Amniotic epithelial cell (primary cell): ENCODE results near the gene HTR1B.

Experiments
- DNase-seq: peaks from one replicate; pipeline ENCODE4 v3.0.0-alpha.2; 2010; ENCODE audit warnings: low read depth

Gene HTR1B

GRCh38 chr6:77455271-77455670, 8.0 kb downstream of the HTR1B start:
- no peak for DNase-seq

- no peak for DNase-seq
Measured at GRCh38 chr6:77454386-77454785, 8.9 kb downstream of the HTR1B start.

GRCh38 chr6:77451466-77451865, 11.8 kb downstream of the HTR1B start:
- no peak for DNase-seq

- peak; percentile 63 for DNase-seq
Measured at GRCh38 chr6:77450924-77451323, 12.4 kb downstream of the HTR1B start.

GRCh38 chr6:77448546-77448945, 14.7 kb downstream of the HTR1B start:
- no peak for DNase-seq

- peak; percentile 65 for DNase-seq
Measured at GRCh38 chr6:77447254-77447653, 16.0 kb downstream of the HTR1B start.

- DNase-seq, result no peak
Measured at GRCh38 chr6:77446249-77446648, 17.0 kb downstream of the HTR1B start.

GRCh38 chr6:77445214-77445613, 18.1 kb downstream of the HTR1B start:
- no peak for DNase-seq

GRCh38 chr6:77440206-77440976, 22.9 kb downstream of the HTR1B start:
- no peak for DNase-seq

- DNase-seq, result no peak
Measured at GRCh38 chr6:77433888-77434287, 29.4 kb downstream of the HTR1B start.

GRCh38 chr6:77430504-77430903, 32.8 kb downstream of the HTR1B start:
- DNase-seq, result no peak

- DNase-seq, result peak; percentile 9
Measured at GRCh38 chr6:77425671-77426070, 37.6 kb downstream of the HTR1B start.

GRCh38 chr6:77425216-77425615, 38.1 kb downstream of the HTR1B start:
- peak; percentile 11 for DNase-seq

- DNase-seq, result peak; percentile 15
Measured at GRCh38 chr6:77424761-77425160, 38.5 kb downstream of the HTR1B start.

- DNase-seq, result no peak
Measured at GRCh38 chr6:77416839-77417238, 46.5 kb downstream of the HTR1B start.

- DNase-seq, result no peak
Measured at GRCh38 chr6:77415706-77416105, 47.6 kb downstream of the HTR1B start.
